Ishikawa (cell line): ENCODE data around the gene RREB1.

Source experiments
- CEBPB ChIP-seq: IDR thresholded peaks from 2 replicates; pipeline ENCODE4 v1.6.1; 2012
- CREB1 ChIP-seq: IDR thresholded peaks from 2 replicates; pipeline ENCODE4 v1.6.1; 2012; ENCODE audit warnings: low read depth
- EP300 ChIP-seq: IDR thresholded peaks from 2 replicates; pipeline ENCODE4 v1.6.1; 2012; ENCODE audit warnings: borderline replicate concordance
- FOXM1 ChIP-seq: IDR thresholded peaks from 2 replicates; pipeline ENCODE4 v1.6.1; 2012; ENCODE audit warnings: low read depth, borderline replicate concordance
- MAX ChIP-seq: IDR thresholded peaks from 2 replicates; pipeline ENCODE4 v1.6.1; 2012
- NFIC ChIP-seq: IDR thresholded peaks from 2 replicates; pipeline ENCODE4 v1.6.1; 2012
- RAD21 ChIP-seq: IDR thresholded peaks from 2 replicates; pipeline ENCODE4 v1.6.1; 2012; ENCODE audit warnings: low read depth
- REST ChIP-seq: IDR thresholded peaks from 2 replicates; pipeline ENCODE4 v1.6.1; 2012; ENCODE audit warnings: low read depth, mild to moderate bottlenecking
- TAF1 ChIP-seq: IDR thresholded peaks from 2 replicates; pipeline ENCODE4 v1.6.1; 2012; ENCODE audit warnings: low read depth, mild to moderate bottlenecking
- TCF12 ChIP-seq: IDR thresholded peaks from 2 replicates; pipeline ENCODE4 v1.6.1; 2012; ENCODE audit warnings: low read depth
- TEAD4 ChIP-seq: IDR thresholded peaks from 2 replicates; pipeline ENCODE4 v1.6.1; 2012
- YY1 ChIP-seq: IDR thresholded peaks from 2 replicates; pipeline ENCODE4 v1.6.1; 2012; ENCODE audit warnings: low read depth
- ZBTB7A ChIP-seq: IDR thresholded peaks from 2 replicates; pipeline ENCODE4 v1.6.1; 2012; ENCODE audit warnings: low read depth

- TF ChIP-seq TAF1: no peak
- no peak for TF ChIP-seq ZBTB7A
- TF ChIP-seq TEAD4: no peak
- TF ChIP-seq RAD21: no peak
- no peak for TF ChIP-seq TCF12
- TF ChIP-seq EP300: no peak
- no peak for TF ChIP-seq YY1
- no peak for TF ChIP-seq FOXM1
- no peak for TF ChIP-seq CEBPB
- TF ChIP-seq CREB1: no peak
- no peak for TF ChIP-seq MAX
- TF ChIP-seq NFIC: no peak
- no peak for TF ChIP-seq REST
Measured at GRCh38 chr6:7240351-7240750, 132.6 kb downstream of the RREB1 start.
